NCI-H1930 (cell line): Measurements from ENCODE around the gene MET.
A peak's percentile ranks its signal among the peaks of the same experiment; 100 is the strongest.
"Not testable (repeated sequence)": the region's sequence is repeated elsewhere in the genome, so short reads cannot be mapped to it uniquely, and the experiment has no call there.

Source experiments
- DNase-seq, 2 experiments: peaks; one replicate each; lab custom pipeline; 2025; lab: John Stamatoyannopoulos, UW

The MET gene

DNA sequence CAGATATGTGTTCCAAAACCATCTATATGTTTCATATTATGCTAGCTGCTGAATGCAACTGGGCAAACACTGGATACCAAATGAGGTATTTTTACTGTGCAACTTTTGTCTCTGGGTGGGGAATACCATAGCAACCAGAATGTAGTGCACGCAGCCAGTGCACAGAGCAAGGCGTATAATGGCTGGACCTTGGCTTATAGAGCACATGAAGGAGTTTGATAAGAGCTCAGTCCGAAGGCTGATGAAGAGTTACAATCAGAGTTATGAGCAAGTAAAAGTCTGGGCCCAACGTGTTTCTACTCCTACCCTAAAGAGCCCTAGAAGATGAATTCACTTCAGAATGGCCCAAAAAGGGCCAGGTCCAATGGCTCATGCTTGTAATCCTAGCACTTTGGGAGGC, 82.2 kb downstream of the MET start:
- no peak for DNase-seq

DNA sequence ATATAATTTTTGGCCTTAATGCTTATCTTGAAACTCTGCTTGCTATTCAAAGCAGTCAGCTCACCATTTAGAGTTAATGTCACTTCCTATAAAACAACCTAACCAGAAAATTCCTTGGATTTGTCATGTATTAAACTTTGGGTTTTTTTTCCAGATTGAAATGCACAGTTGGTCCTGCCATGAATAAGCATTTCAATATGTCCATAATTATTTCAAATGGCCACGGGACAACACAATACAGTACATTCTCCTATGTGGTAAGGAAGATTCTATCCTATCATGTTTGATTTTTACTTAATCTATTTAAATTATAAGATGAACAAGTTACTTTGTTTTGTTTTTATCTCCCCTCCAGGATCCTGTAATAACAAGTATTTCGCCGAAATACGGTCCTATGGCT, 85.3 kb downstream of the MET start:
- no peak for DNase-seq

DNA sequence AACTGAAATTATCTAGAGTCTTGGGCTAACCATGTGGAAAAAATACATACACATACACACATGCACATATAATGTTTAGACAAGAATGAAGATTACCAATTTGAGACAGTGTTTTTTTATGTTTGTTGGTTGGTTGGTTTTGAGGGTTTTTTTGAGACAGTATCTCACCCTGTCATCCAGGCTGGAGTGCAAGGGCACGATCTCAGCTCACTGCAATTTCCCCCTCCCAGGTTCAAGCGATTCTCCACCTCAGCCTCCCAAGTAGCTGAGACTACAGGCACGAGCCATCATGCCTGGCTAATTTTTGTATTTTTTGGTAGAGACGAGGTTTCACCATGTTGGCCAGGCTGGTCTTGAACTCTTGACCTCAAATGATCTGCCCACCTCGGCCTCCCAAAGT, 87.6 kb downstream of the MET start:
- DNase-seq: not testable (repeated sequence)

DNA sequence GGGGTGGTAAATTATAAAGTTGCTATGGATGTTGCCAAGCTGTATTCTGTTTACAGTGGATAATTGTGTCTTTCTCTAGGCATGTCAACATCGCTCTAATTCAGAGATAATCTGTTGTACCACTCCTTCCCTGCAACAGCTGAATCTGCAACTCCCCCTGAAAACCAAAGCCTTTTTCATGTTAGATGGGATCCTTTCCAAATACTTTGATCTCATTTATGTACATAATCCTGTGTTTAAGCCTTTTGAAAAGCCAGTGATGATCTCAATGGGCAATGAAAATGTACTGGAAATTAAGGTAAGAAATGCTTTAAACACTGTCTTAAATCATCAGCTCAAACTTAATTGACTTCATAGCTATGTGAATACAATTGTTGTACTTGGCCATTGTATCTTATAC, 91.0 kb downstream of the MET start:
- peak; percentile 68 to 75 for DNase-seq

DNA sequence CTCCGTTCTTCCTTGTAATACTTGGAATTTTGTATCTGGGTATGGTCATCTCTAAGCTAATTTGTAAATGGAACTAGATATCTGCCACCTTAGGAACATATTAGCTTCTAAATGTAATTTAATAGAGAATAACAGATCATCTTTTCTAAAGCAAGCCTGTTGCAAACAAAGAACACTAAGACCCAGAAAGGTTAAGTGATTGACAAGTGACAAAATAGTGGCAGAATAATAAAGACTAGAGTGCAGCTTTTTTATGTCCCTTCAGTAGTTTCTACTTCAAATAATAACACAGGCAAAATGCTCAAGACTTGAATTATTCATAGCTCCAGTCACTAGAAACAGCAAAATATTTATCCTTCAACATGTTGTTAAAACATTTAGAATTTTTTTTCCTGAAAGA, 91.7 kb downstream of the MET start:
- no peak for DNase-seq

DNA sequence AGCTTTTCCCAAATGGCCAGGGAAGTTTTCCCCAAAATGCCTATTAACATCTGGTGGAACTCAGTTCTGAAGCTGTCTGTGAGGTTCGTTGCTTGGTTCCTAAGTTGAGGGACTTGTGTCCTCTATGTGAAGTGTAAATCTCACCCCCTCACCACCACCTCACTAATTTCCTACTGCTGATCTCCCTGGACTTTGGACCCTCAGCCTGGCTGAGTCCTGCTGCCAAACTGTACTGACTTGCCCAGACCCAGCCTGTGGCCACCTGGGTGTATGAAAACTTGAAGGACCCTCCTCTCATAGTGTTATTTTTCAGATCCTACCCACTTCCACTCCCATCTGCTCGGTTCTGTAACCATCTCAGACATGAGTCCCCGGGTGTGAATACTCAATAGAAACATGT, 94.9 kb downstream of the MET start:
- DNase-seq: no peak

DNA sequence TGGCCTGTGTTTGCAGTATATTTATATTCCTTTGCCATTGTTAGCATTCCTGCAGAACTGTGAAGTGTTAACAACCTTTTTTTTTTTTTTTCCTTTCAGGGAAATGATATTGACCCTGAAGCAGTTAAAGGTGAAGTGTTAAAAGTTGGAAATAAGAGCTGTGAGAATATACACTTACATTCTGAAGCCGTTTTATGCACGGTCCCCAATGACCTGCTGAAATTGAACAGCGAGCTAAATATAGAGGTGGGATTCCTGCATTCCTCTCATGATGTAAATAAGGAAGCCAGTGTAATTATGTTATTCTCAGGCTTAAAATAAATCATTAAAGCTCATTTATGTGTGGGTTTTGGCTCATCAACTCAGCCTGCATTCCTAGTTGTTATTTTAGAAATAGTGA, 97.5 kb downstream of the MET start:
- no peak for DNase-seq

DNA sequence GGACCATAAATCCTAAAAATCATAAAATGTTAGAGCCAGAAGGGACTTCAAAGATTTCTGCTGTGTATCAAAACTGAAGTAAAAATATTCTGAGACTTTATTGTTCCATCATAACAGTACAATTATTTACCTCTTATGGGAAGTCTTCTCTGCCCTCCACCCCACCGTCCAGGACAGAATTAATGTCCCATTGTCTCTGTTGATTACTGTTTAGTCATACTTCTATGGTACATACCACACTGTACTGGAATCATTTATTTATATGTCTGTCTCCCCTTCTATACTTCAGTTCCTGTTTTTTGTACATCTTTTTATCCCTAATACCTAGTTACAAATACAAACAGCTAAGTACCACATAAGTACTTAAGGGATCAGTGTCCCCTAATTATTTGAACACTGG, 98.9 kb downstream of the MET start:
- no peak for DNase-seq

DNA sequence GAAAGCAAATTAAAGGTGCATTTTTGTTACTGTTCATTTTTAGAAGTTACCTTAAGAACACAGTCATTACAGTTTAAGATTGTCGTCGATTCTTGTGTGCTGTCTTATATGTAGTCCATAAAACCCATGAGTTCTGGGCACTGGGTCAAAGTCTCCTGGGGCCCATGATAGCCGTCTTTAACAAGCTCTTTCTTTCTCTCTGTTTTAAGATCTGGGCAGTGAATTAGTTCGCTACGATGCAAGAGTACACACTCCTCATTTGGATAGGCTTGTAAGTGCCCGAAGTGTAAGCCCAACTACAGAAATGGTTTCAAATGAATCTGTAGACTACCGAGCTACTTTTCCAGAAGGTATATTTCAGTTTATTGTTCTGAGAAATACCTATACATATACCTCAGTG, 99.6 kb downstream of the MET start:
- no peak for DNase-seq

DNA sequence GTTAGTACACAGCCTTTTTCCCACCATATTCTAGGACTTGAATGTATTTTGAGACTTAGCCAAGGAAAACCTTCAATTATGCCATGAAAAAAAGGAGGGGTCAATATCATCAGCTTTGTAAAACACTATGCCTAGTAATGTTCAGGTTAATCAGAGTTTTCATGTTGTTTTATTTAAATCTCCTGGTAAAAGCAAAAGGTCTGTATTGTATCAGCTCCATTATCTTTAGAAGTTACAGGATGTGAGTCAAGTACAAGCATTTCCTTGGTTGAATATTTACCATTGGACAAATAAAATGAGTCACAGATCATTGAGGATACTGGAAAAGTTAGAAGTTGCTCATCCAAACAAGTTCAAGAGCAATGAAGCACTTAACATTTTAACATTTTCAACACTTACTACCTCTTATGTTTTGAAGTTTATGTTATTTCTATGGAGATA, 100.4 kb downstream of the MET start:
- no peak for DNase-seq

DNA sequence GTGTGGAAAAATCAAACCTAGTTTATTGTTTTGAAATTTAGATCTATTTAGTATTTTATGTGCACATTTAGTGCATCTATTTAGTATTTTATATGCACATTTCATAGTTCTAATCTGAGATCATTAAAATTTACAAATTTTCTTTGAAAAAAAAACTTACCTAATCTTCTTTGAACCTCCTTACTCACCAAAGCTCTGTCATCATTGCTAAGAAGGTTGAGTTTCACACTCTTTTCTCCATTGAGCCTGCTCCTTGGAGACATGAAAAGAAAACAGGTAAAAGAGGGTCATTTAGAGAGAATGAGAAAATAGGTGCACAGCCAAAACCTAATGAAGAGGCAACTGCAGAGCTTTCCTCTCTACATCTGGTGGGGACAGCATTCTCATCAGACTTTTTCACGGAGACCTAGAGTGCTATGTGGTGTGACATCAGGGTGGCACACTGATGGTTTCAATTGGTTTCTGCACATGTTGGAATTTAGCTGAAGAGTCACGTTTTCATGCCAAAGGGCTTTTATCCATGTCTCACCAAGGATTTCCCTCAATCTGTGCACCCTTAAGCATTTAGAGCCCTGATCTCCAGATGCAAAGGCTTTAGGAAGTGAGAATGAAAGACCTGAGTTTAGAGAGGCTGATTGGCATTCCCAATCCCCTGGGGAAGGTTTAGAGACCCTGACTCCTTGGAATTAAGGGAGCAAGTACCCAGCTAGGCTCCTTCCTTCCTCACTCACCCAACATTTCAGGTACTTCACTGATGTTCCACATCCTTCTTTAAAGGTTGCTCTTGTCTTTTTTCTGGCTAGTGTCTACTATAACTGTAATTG, 101.1 kb downstream of the MET start:
- DNase-seq: no peak

DNA sequence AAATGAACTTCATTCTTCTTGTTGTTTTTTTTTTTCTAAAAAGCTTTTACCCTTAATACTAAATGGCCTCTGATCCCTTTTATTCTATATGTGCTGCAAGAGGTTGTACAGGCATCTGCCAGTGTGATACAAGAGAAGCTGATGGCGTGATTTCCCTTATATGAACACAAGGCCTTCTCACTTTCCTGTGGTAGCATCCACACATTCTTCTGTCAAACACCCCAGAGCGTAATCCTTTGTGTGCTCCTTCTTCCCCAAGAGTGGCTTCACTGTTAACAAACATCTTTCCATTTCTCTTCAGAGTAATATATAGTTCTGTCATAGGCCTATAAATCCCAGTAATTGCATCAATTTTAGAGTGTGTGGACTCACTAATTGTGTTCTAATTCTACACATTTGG, 104.0 kb downstream of the MET start:
- no peak for DNase-seq

DNA sequence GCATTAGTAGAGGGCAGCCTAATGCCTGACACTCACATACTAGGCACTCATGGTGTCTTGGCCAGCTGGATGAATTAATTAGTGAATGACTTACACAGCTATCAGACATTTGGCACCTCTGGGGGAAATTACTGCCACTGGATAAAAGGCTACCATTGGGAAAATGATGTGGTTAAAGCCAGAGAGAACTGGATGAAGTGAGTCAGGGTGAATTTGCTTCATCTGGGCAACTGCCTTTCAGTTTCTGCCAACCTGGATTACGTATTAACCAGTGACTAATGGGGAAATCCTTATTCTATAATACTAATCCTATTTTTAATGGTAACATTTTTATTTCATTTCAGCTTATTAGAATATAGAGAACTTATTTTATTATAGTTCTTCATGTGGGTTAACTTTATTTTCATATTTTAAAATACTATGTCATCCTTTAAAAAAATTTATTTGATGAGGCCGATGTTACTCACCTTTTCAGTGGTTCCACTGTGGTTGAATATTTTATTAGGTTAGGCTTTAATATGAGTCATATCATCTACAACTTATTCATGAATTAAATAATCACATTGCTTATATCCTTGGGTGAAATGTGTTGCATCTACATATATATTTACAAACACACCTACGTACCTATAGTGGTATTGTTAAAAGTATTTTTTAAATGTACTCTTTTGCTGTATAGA, 104.8 kb downstream of the MET start:
- DNase-seq: no peak

DNA sequence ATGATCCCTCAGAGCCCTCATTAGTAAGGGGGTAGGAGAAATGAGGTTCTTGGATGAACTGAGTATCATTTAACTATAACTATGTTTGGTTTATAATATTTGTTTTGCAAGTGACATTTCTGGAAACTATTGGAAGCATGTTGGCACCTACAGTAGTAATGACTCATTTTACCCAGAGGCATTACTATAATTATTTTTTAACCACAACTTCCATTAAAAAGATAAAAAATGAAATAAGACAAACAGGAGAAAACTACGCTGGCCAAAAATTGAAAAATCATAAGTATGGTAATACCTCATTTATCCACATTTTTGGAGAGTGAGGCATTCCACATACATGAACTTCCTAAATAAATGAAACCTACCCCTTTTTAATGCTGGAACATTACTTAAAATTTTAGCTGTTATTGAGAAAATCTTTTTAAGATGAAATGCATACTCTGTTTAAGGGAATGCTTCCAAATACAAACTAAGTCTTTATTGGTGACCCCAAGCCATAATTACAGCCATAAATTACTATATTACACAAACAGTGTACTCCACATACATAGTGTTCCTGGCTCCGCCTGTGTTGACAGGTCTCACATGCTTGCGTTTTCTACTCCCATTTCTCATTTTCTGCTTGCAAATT, 105.8 kb downstream of the MET start:
- DNase-seq: no peak

DNA sequence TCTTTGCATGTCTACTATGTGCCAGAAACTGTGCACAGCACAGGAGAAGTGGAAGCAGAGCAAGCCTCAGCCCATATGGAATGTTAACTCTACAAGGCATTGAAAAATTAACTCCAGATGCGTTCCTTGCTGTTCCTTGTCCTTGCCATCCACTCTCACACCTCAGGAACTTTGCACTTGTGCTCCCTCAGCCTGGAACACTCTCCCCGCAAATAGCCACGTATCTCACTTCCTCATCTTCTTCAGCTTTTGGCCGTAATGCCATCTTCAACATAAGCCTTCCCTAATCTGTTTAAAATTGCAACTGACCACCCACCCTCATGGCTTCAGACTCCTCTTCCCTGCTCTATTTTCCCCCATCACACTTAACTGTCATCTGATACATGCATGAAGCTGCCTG, 107.2 kb downstream of the MET start:
- no peak for DNase-seq

DNA sequence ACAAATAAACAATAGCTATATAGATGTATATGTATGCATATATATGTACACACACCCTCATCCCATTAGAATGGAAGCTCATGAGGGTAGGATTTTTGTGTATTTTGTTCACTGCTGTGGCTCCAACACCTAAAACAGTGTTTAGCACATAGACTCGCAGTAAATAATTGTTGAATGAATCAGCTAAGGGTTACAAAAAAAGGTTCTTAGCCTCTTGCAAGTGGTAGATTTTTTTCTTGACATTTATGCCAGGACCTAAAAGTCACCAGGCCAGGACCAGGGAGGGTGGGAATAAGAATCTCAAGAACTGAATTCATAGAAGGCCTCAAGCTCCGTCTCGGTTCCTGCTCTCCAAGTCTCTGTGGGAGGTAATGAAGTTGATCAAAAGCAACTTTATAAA, 107.9 kb downstream of the MET start:
- DNase-seq: no peak

DNA sequence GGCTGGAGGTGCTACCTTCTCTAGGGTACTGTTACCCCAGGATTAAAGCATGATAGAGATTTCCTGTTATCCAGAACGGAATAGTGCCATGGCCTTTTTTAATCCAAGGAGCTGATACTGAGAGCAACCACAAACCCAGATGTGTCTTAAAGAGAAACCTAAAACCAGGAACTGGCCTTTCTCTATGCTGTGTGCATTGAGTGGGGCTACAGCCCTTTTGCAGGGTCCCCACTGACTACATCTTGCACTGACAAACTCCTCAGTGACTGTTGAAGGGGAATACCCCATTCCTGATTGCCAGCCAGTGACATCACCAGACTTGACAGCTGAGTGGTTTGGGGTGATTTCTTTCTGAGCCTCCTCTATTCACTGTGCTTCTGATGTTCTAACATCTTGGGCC, 108.5 kb downstream of the MET start:
- DNase-seq: no peak

DNA sequence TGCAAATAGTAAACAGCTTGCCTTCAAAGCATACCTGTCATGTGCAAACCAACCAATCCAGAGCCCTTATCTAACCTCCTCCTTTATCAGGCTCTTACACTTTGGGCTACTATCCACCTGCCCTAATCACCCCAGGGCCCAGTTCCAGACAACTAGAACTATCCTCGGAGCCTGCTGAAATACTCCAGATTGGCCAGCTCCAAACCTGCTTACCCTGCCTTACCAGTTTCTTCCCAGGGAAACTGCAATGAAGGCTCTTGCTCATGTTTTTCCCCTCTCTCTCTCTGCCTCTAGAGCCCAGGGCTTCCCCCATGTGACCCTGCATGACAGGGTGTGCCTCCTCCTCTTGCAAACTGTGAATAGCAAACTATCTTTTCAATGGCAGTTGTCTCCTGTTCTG, 109.0 kb downstream of the MET start:
- DNase-seq: no peak

DNA sequence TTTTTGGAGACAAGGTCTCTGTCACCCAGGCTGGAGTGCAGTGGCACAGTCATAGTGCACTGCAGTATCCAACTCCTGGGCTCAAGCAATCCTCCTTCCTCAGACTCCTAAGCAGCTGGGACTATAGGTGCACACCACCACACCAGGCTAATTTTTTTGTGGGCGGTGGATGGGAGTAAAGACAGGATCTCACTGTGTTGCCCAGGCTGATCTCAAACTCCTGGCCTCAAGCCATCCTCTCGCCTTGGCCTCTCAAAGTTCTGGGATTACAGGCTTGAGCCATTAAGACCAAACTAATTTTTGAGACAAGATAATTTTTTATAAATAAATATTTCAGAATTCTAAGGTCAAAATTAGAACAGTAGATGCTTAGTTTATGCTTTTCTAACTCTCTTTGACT, 109.6 kb downstream of the MET start:
- no peak for DNase-seq

DNA sequence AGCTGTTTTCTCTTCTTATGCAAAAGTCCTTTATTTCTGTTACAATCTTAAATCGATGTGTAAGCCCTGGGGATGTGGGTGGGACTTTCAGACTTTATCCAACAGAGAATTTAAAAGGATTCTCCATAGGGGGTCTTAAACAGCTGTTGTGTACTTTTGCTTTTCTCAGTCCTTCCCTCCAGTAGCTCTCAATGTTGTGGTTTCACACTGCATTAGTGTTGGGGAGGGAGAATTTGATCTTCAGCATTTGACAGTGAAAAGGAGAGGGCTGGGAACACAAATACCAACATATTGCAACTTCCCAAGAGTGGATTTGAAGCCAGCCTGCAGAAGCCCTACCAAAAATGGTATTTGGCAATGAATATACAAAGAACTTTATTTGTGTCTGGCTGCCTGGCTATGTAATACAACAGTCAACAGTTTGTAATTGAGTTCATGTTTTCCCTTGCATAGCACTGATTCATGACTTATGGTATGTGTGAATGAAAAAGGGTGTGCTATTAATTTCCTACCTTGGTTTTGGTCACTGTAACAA, 110.2 kb downstream of the MET start:
- DNase-seq: no peak

DNA sequence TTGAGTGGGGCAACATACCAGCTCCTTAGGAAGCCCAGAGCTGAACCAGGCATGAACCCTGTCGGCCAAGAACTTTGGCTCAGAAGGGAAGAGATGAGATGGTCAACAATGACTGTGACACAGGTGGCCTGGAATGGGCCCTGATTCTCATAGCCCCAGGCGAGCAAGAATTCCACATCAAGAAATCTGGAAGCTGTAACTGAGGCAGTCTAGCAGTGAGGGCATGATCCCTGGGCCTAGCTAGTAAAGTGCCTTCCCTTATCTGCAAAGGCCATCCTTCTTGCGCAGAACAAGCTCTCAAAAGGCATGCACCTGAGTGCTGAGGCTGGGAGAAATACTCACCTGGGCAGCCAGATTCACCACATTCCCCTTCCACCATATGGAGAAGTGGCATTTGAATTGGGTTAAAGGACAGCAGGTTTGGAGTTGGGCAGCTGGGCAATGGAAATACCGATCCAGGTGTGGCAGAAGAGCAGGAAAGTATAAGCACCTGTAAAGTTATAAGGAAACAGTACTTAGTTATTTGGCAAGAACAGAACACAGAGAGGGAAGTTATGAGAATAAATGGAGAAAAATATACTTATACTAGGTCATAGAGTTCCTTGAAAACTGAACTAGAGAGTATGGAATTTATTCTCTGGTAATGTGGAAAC, 111.8 kb downstream of the MET start:
- DNase-seq: no peak

DNA sequence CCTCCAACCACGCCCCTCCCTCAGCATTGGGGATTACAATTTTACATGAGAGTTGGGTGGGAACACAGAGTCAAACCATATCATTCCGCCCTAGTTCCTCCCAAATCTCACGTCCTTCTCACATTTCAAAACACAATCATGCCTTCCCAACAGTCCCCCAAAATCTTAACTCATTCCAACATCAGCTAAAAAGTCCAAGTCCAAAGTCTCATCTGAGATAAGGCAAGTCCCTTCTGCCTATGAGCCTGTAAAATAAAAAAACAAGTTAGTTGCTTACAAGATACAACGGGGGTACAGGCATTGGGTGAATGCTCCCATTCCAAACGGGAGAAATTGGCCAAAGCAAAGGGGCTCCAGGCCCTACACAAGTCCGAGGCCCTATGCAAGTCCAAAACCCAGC, 112.7 kb downstream of the MET start:
- DNase-seq: no peak

DNA sequence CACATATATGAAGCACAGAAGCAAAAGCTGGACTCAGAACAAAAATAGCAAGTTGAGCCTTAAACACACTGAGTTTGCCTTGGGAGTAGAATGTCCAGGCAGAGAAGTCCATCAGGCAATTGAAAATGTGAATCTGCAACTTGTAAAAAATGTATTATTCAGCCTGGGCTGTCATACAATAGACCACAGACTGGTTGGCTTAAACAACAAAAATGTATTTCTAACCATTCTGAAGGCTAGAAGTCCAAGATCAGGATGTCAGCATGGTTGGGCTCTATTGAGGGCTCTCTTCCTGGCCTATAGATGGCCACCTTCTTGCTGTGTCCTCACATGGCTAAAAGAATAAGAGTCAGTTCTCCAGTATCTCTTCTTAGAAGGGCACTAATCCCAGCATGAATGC, 113.8 kb downstream of the MET start:
- DNase-seq: no peak
